Muscle layer of colon (tissue), 2 donors: Measurements from ENCODE around the gene DPEP2.
A peak's percentile ranks its signal among the peaks of the same experiment; 100 is the strongest.
"Not testable (repeated sequence)": the region's sequence is repeated elsewhere in the genome, so short reads cannot be mapped to it uniquely, and the experiment has no call there.

Experiments used
- H3K27ac ChIP-seq: one replicate; pipeline ENCODE4 v1.7.0; 2013; ENCODE audit warnings: low read depth, mild to moderate bottlenecking, low read length, moderate library complexity
- H3K27me3 ChIP-seq, 2 donors: one replicate each; pipeline ENCODE4 v1.7.0; 2013; ENCODE audit warnings: low read length in 2 of 2, mild to moderate bottlenecking in 2 of 2; ENCODE audit not compliant: insufficient read depth in 2 of 2, control insufficient read depth in 1 of 2
- H3K36me3 ChIP-seq: one replicate; pipeline ENCODE4 v1.7.0; 2013; ENCODE audit warnings: mild to moderate bottlenecking, low read length; ENCODE audit not compliant: insufficient read depth
- H3K4me1 ChIP-seq: one replicate; pipeline ENCODE4 v1.7.0; 2013; ENCODE audit warnings: mild to moderate bottlenecking, low read length; ENCODE audit not compliant: insufficient read depth
- H3K4me3 ChIP-seq, 2 donors: one replicate each; pipeline ENCODE4 v1.7.0; 2013; ENCODE audit warnings: low read length in 2 of 2, low read depth in 1 of 2, mild to moderate bottlenecking in 1 of 2, moderate library complexity in 1 of 2
- H3K9ac ChIP-seq: one replicate; pipeline ENCODE4 v1.7.0; 2013; ENCODE audit warnings: low read length
- H3K9me3 ChIP-seq: one replicate; pipeline ENCODE4 v1.7.0; 2013; ENCODE audit warnings: mild to moderate bottlenecking, low read length
- donor health status: abdominal sarcoma.
- donor health status: Adenocarcinoma of cecum.

Gene DPEP2

GRCh38 chr16:68028996-68029395 is 29.7 kb upstream of the DPEP2 start:
- H3K27ac ChIP-seq: no peak overlapping the region
- H3K4me1 ChIP-seq: peaks cover 4% of the 10 kb centered on the region
- no peaks in the 10 kb centered on the region for H3K27me3 ChIP-seq
- no peak overlapping the region for H3K4me3 ChIP-seq
- no peak overlapping the region for H3K9ac ChIP-seq
- no peaks in the 10 kb centered on the region for H3K9me3 ChIP-seq
- H3K36me3 ChIP-seq: peaks cover 4% of the 10 kb centered on the region

- H3K4me1 ChIP-seq: peaks cover 25% of the 10 kb centered on the region
- H3K27ac ChIP-seq: peak within 1 kb of the TSS; percentile 95
- H3K9me3 ChIP-seq: no peaks in the 10 kb centered on the region
- peak within 1 kb of the TSS; percentile 65 for H3K9ac ChIP-seq
- no peaks in the 10 kb centered on the region for H3K27me3 ChIP-seq
- H3K4me3 ChIP-seq: peak within 1 kb of the TSS; percentile 43 to 72
- H3K36me3 ChIP-seq: peaks cover 12% of the 10 kb centered on the region
These were observed 23.6 kb upstream of the DPEP2 start, which contains the start of the genes DDX28 and DUS2 for GRCh38 chr16:68022728-68023537. Gene DDX28 (minus strand): TSS chr16:68023232. CDS start chr16:68023202, 30 bp downstream. Gene DUS2 (plus strand): TSS chr16:68023284. CDS start chr16:68038024, 14,740 bp downstream.

GRCh38 chr16:68022278-68022727 is 23.0 kb upstream of the DPEP2 start:
- Histone ChIP-seq H3K27ac (peak overlapping the region; percentile 95), H3K4me1 (peaks cover 25% of the 10 kb centered on the region), H3K9me3 (no peaks in the 10 kb centered on the region), H3K4me3 (peak overlapping the region; percentile 43 to 72), H3K36me3 (peaks cover 12% of the 10 kb centered on the region), H3K27me3 (no peaks in the 10 kb centered on the region), H3K9ac (peak overlapping the region; percentile 65)

GRCh38 chr16:68021490-68021889 is 22.2 kb upstream of the DPEP2 start:
- Histone ChIP-seq H3K36me3 (peaks cover 12% of the 10 kb centered on the region), H3K27ac (no peak overlapping the region), H3K9ac (no peak overlapping the region), H3K4me3 (peak overlapping the region in 1 of 2 donors; percentile 72), H3K4me1 (peaks cover 25% of the 10 kb centered on the region), H3K9me3 (no peaks in the 10 kb centered on the region), H3K27me3 (no peaks in the 10 kb centered on the region)

GRCh38 chr16:68019167-68019680 is 19.9 kb upstream of the DPEP2 start:
- no peaks in the 10 kb centered on the region for H3K9me3 ChIP-seq
- H3K4me3 ChIP-seq: no peak overlapping the region
- peaks cover 12% of the 10 kb centered on the region for H3K36me3 ChIP-seq
- peaks cover 24% of the 10 kb centered on the region for H3K4me1 ChIP-seq
- no peak overlapping the region for H3K9ac ChIP-seq
- no peaks in the 10 kb centered on the region for H3K27me3 ChIP-seq
- H3K27ac ChIP-seq: no peak overlapping the region

GRCh38 chr16:68015681-68016080 is 16.4 kb upstream of the DPEP2 start, which contains the start of gene DPEP2NB:
Gene DPEP2NB (minus strand): TSS chr16:68015911. CDS start chr16:68015770, 141 bp downstream.
- H3K27ac ChIP-seq: no peak within 1 kb of the TSS
- H3K27me3 ChIP-seq: no peaks in the 10 kb centered on the region
- H3K4me3 ChIP-seq: no peak within 1 kb of the TSS

GRCh38 chr16:68013440-68013839 is 14.2 kb upstream of the DPEP2 start:
- Histone ChIP-seq H3K4me1 (no peaks in the 10 kb centered on the region), H3K4me3 (no peak overlapping the region), H3K27me3 (no peaks in the 10 kb centered on the region), H3K9ac (no peak overlapping the region), H3K9me3 (no peaks in the 10 kb centered on the region), H3K36me3 (no peaks in the 10 kb centered on the region), H3K27ac (no peak overlapping the region)

More at GRCh38 chr16:68015681-68016080, 16.4 kb upstream of the DPEP2 start, which contains the start of gene DPEP2NB:
- H3K36me3 ChIP-seq: no peaks in the 10 kb centered on the region
- no peaks in the 10 kb centered on the region for H3K4me1 ChIP-seq
- H3K9me3 ChIP-seq: no peaks in the 10 kb centered on the region
- H3K9ac ChIP-seq: no peak within 1 kb of the TSS

- H3K9ac ChIP-seq, H3K4me3 ChIP-seq, H3K36me3 ChIP-seq: not testable (repeated sequence)
These were observed 10.6 kb upstream of the DPEP2 start for GRCh38 chr16:68009872-68010271.

GRCh38 chr16:68009157-68009735 is 10.0 kb upstream of the DPEP2 start:
- Histone ChIP-seq H3K4me3 (no peak overlapping the region), H3K4me1 (no peaks in the 10 kb centered on the region)

More at GRCh38 chr16:68009872-68010271, 10.6 kb upstream of the DPEP2 start:
- not testable (repeated sequence) for H3K27ac ChIP-seq, H3K27me3 ChIP-seq, H3K9me3 ChIP-seq, H3K4me1 ChIP-seq

GRCh38 chr16:68005786-68006286 is 6.6 kb upstream of the DPEP2 start:
- Histone ChIP-seq H3K27me3 (no peaks in the 10 kb centered on the region), H3K9ac (no peak overlapping the region), H3K9me3 (no peaks in the 10 kb centered on the region), H3K4me3 (no peak overlapping the region), H3K36me3 (no peaks in the 10 kb centered on the region), H3K27ac (no peak overlapping the region), H3K4me1 (no peaks in the 10 kb centered on the region)

More at GRCh38 chr16:68009157-68009735, 10.0 kb upstream of the DPEP2 start:
- H3K36me3 ChIP-seq: no peaks in the 10 kb centered on the region
- no peaks in the 10 kb centered on the region for H3K9me3 ChIP-seq
- no peak overlapping the region for H3K9ac ChIP-seq
- no peak overlapping the region for H3K27ac ChIP-seq
- no peaks in the 10 kb centered on the region for H3K27me3 ChIP-seq

- Histone ChIP-seq H3K9me3 (no peaks in the 10 kb centered on the region), H3K4me3 (no peak overlapping the region), H3K9ac (no peak overlapping the region), H3K4me1 (no peaks in the 10 kb centered on the region), H3K36me3 (no peaks in the 10 kb centered on the region), H3K27ac (no peak overlapping the region), H3K27me3 (no peaks in the 10 kb centered on the region)
These were observed 5.9 kb upstream of the DPEP2 start for GRCh38 chr16:68005211-68005610.
